Heart left ventricle (tissue), 13 donors: Measurements from ENCODE around the gene MUC6.

Experiments
- POLR2A ChIP-seq, 2 donors: fragments of 450-650 bp; IDR thresholded peaks; one replicate each; pipeline ENCODE4 v1.6.1; 2017; ENCODE audit warnings: antibody characterized with exemption in 2 of 2, mild to moderate bottlenecking in 2 of 2, moderate library complexity in 2 of 2
- TF ChIP-seq, protein P1 (sequence below), 12 donors: fragments of 200-600 bp; sonication (generic) in 4 of 12; IDR thresholded peaks; one replicate each; pipeline versions ENCODE4 v1.5.0 to v1.8.0; 2018 to 2022; ENCODE audit warnings: antibody characterized with exemption in 12 of 12, mild to moderate bottlenecking in 5 of 12
- donor health status: ischemic (EF 13 %, LVEDD 7.1; RV severe dilation, severe dysfunction).
- donor health status: DM: no; HTN: yes; CAD: no.
- donor health status: DM: no; HTN: no; CAD: no.
- donor health status: ischemic (EF 25% LVEDD 6.9; RV normal size, moderate dysfunction).
- donor health status: ischemic (EF 25% LVEDD 5.7; RV mildly dilated, moderate dysfunction).
- donor health status: ischemic (EF 35%, LVEDD 5.7; RV mildly dilated, moderate dysfunction).
- donor health status: nonischemic (EF 11% LVEDD 7.7; RV severe dilation, severe dysfunction).
- donor health status: DM: yes; HTN: yes; CAD: no.
- donor health status: PGD.
- donor health status: ischemic (EF 29% LVEDD 5.4; RV normal size, mild dysfunction).
- donor health status: nonischemic (EF 23%, LVEDD 6.1; RV moderate dilation, normal function).

- TF ChIP-seq, protein P1, sequence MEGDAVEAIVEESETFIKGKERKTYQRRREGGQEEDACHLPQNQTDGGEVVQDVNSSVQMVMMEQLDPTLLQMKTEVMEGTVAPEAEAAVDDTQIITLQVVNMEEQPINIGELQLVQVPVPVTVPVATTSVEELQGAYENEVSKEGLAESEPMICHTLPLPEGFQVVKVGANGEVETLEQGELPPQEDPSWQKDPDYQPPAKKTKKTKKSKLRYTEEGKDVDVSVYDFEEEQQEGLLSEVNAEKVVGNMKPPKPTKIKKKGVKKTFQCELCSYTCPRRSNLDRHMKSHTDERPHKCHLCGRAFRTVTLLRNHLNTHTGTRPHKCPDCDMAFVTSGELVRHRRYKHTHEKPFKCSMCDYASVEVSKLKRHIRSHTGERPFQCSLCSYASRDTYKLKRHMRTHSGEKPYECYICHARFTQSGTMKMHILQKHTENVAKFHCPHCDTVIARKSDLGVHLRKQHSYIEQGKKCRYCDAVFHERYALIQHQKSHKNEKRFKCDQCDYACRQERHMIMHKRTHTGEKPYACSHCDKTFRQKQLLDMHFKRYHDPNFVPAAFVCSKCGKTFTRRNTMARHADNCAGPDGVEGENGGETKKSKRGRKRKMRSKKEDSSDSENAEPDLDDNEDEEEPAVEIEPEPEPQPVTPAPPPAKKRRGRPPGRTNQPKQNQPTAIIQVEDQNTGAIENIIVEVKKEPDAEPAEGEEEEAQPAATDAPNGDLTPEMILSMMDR (IDR thresholded peaks at IDR 0.05) = no peak
- no peak for TF ChIP-seq POLR2A (IDR thresholded peaks at IDR 0.05)
Observed at GRCh38 chr11:1020211-1020905, 16.2 kb downstream of the MUC6 start.
